Epithelial cell of proximal tubule (primary cell): ENCODE results near the gene EPB41L4B. TPM values are rescaled to one million over a fixed set of nuclear protein-coding genes. Genes with fewer than 3 reads are reported as not detected.

Experiments
- DNase-seq: peaks from one replicate; pipeline ENCODE4 v3.0.0-alpha.2; 2011; ENCODE audit warnings: low read depth
- H3K4me3 ChIP-seq: 2 replicates; pipeline ENCODE4 v1.5.1; 2011; ENCODE audit warnings: low read depth, mild to moderate bottlenecking, low read length
- total RNA-seq: library from RNA; depleted of rRNA; stranded (reverse); fragments of >200 nt; gene quantifications from 2 replicates; pipeline ENCODE4 v1.2.3, GENCODE V29; 2015
- TF ChIP-seq, protein P1 (sequence below): conservative IDR thresholded peaks from 2 replicates; pipeline ENCODE4 v1.5.1; 2012; ENCODE audit warnings: low read depth, mild to moderate bottlenecking, low read length

EPB41L4B gene
- total RNA-seq, 1 donor from 2014 or later, result 7.6 TPM

DNA sequence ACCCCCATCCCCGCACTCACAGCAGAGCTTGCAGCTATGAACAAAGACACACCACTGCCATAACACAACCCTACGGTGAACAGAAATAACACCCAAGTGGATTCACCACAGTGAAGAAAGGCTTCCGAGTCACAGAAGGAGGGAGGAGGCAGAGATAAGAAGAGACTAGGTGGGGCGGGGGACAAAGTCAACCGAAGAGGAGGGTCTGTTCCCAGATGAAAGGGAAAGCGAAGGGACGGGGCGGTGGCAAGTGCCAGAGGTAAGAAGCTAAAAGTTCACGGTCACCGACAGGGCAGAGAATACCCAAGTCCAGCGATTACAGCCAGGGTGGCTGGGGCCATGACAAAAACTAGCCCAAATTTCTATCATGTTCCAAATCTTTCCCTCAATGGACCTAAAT lies 21.0 kb downstream of the EPB41L4B start:
- no peak for DNase-seq
- TF ChIP-seq, protein P1, sequence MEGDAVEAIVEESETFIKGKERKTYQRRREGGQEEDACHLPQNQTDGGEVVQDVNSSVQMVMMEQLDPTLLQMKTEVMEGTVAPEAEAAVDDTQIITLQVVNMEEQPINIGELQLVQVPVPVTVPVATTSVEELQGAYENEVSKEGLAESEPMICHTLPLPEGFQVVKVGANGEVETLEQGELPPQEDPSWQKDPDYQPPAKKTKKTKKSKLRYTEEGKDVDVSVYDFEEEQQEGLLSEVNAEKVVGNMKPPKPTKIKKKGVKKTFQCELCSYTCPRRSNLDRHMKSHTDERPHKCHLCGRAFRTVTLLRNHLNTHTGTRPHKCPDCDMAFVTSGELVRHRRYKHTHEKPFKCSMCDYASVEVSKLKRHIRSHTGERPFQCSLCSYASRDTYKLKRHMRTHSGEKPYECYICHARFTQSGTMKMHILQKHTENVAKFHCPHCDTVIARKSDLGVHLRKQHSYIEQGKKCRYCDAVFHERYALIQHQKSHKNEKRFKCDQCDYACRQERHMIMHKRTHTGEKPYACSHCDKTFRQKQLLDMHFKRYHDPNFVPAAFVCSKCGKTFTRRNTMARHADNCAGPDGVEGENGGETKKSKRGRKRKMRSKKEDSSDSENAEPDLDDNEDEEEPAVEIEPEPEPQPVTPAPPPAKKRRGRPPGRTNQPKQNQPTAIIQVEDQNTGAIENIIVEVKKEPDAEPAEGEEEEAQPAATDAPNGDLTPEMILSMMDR, result no peak
- no peak overlapping the region for H3K4me3 ChIP-seq

DNA sequence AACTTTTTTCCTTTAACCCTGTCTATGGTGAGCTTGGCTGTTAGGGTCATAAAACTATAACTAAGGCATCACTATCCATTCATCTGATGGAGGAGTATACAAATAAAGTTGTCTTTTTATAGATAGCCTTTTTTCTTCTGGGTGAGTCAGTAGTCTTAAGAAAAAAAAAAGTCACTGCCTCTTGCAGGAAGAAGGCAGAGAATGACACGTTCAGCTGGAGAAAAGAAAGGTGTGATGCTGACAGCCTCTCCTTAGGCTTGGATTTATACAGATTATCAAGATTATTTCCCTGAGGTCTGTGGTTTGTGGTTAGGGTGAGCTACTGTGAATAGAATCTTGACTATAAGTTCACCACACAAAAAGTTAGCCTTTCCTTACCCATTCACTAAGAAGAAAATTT lies 23.0 kb downstream of the EPB41L4B start:
- no peak overlapping the region for H3K4me3 ChIP-seq
- DNase-seq, result no peak
- TF ChIP-seq, protein P1, result no peak

DNA sequence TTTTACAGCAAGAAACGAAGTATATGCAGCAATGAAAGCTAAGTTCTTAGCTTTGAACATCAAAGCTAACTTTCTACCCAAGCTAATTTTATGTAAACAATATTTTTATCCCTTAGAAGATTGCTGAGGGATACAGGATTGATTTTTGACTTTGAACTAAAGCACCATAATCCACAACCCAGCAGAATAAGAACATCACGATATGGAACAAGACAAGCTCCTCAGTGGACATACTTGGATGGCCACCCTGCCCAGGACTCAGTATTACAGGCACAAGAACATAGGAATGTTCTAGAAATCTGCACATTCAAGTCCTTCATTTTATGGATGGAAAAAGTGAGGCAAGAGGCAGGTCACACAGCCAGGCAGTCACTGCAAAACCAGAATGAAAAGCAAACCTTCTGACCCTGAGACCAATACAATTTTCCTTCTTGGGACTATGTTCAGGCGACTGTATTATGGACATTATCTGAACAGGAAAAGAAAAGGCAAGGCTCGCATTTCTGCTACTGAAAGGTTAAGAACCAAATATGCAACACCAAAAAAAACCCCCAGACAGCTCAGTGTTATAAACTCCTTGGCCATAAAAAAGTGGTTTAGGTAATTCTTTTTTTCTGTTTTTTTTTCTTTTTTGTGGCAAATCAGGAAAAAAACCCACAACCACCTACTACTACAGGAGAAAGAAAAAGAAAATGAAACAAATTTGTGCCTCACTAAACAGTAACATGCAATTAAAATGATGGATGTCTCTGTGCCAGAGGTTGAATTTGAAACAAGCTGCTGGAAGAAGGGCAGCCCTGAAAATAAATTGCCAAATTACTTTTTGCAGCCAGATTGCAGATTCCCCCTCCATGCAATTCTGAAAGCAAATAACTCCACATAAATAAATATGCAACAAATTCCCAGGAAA lies 25.4 kb downstream of the EPB41L4B start:
- no peak for DNase-seq
- no peak overlapping the region for H3K4me3 ChIP-seq
- TF ChIP-seq, protein P1, result no peak

GRCh38 chr9:109290385-109290784 lies 30.5 kb downstream of the EPB41L4B start:
- no peak for DNase-seq
- no peak overlapping the region for H3K4me3 ChIP-seq
- TF ChIP-seq, protein P1, result no peak

GRCh38 chr9:109289931-109290330 lies 30.9 kb downstream of the EPB41L4B start:
- no peak overlapping the region for H3K4me3 ChIP-seq
- TF ChIP-seq, protein P1, result no peak
- DNase-seq, result no peak

DNA sequence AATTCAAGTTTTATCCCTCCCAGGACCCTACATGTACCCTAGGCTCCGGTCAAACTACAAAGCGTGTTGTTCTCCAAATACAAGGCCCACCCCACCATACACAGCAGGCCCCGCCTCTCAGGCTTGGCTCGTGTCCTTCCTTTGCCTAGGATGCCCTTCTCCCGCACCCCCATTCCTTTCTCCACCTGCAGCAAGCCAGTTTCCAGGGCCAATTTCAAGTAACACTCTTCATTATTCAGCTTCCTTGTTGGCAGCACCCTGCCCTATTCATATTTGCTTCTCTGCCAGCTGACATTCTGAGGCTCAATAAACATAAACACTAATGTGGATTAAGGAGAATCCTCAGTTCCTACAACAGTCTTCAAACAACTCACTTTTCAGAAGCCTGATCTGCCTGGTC lies 31.7 kb downstream of the EPB41L4B start:
- no peak for DNase-seq
- no peak overlapping the region for H3K4me3 ChIP-seq
- TF ChIP-seq, protein P1, result no peak

DNA sequence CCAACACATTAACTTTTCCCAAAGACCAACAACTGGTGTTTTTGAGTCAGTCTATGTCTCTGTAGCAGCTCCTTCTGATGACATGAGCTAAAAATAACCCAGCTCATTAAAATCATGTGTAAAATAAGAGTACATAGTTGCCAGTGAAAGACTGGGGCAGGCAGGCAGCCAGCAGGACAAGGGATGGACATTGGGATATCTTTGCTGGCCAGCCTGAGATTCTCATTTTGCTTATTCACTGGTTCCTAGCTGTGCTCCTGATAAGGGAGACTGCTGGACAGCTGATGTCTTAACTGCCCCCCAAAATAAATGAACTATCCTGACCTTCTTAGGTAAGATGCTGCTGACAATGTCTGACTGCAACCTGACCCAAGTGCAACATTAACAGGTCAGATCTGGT lies 33.9 kb downstream of the EPB41L4B start:
- H3K4me3 ChIP-seq, result no peak overlapping the region
- DNase-seq, result no peak
- TF ChIP-seq, protein P1, result no peak
